ENCODE data around the gene CASZ1.

- TF ChIP-seq CTCF (IDR thresholded peaks at IDR 0.05) (no peak), POLR2A (IDR thresholded peaks at IDR 0.05) (no peak)
These were observed 125.4 kb downstream of the CASZ1 start for GRCh38 chr1:10671090-10671489.

All from testis (tissue), 2 donors.